Measurements from ENCODE around the gene OAS3.

DNA sequence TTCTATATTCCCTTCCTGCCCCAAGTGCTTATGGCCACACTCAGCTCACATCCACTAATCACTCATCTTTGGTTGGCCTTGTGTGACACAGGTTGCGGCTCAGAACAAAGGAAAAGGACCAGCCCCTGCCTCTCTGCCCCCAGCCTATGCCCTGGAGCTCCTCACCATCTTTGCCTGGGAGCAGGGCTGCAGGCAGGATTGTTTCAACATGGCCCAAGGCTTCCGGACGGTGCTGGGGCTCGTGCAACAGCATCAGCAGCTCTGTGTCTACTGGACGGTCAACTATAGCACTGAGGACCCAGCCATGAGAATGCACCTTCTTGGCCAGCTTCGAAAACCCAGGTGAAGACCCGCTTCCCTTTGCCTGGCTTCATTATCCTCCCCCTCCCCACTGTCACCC is 24.3 kb downstream of the OAS3 start:
- TF ChIP-seq EZH2 (IDR thresholded peaks at IDR 0.05; ENCODE audit: insufficient read depth, poor library complexity, severe bottlenecking), result no peak
- TF ChIP-seq EZH2phosphoT487 (IDR thresholded peaks at IDR 0.05; ENCODE audit: insufficient read depth, low read depth), result no peak

All from GM23248 (cell line).